GM18873 (cell line): ENCODE measurements around the gene TMEM52B.

Source experiments
- ATAC-seq: cut with Tn5 transposase; IDR thresholded peaks from one replicate; pipeline ENCODE4 v1.9.1; 2021; ENCODE audit warnings: mild to moderate bottlenecking, moderate library complexity, moderate number of reproducible peaks; ENCODE audit not compliant: unreplicated experiment, low FRiP score

TMEM52B gene

DNA sequence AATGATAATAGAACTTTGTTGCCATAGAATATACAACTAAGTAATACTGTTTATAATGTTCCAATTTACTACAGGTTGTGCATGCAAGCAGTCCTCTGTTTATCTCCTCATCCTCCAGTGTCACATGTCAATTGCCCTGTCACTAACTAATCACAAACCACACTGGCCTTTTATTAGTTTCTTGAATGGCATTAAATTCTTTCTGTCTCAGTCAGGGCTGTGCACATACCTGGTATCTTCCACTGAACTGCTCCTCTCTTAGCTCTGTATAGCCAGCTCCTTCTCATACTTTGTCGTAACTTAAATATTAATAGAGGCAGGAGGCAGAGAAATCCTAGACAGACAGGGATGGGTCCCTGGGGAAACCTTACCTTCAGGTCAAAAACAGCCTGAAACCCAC is 57.9 kb downstream of the TMEM52B start:
- no peak for ATAC-seq

GRCh38 chr12:10238526-10238925 is 59.7 kb downstream of the TMEM52B start:
- ATAC-seq = no peak

DNA sequence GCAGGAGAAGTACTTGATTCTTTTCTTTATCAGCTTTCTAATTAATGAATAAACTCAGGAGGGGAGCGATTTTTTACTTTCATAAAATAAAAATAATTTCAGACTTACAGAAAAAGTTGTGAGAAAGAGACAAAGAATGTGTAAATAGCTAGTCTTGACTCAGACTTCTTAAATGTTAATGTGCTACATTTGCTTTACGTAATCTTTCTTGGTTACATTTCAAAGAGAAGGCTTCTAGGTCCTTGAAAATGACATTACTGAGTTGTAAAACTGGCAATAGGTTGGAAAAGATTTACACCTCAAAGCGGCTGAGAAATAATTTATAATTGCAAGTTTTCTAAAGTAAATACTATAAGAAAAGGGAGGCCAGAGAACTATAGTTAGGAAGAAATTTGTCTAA is 62.5 kb downstream of the TMEM52B start:
- no peak for ATAC-seq
